Stromal cell of bone marrow (primary cell): ENCODE data around the gene CADPS2.

Experiments
- DNase-seq: peaks from one replicate; pipeline ENCODE4 v3.0.0-alpha.2; 2012; ENCODE audit warnings: low read depth

The CADPS2 gene

DNA sequence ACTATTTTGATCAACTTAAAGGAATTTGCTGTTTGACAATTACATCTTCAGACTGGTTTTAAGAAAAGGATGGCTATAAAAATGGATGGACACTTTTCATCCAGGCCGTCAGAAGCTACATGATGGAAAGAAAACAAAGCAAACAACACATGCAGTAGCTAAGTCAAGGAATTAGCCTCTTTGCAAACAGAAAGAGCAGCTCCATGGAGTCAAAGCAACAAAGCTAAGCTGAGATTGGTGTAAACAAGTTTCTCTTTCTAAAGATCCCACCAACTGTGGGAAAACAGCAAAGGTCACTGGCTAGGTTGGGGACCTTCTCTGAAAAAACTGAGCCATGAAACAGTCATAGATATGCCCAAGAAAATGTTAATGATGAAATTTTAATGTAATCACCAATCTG lies 286.2 kb downstream of the CADPS2 start:
- DNase-seq: no peak

DNA sequence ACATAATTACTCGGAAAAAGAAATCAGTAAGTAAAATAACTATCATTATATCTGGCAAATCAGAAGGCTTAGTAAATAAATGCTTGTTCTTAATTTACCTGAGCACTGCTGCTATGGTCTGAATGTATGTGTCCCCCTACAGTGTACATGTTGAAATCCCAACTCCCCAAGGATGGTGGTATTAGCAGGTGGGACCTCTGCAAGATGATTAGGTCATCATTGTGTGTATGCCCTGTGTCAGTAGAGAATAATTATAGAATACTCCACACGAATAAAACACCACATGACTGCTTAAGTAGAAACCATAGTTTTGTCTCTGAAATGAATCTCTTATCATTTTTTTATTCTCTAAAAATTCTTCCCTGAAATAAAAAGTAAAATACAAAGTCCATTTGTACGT lies 289.0 kb downstream of the CADPS2 start:
- no peak for DNase-seq

DNA sequence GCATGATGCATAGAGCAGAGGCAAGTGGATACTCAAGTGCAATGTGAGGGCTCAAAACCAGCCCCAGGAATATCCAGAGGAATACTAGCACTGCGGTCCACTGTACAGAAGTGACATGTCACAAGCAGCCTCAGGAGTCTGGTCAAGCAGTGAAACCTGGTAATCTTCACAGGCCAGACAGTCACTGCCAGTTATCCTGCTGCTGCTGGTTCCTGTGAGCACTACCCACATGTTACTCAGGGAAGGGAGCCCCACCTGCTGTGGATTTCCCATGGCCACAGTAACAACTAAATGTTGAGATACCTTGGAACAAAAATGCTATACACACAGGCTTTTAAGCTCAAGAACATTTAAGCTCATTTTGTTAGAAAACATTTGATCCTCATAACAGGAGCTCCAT lies 290.4 kb downstream of the CADPS2 start:
- DNase-seq: no peak

DNA sequence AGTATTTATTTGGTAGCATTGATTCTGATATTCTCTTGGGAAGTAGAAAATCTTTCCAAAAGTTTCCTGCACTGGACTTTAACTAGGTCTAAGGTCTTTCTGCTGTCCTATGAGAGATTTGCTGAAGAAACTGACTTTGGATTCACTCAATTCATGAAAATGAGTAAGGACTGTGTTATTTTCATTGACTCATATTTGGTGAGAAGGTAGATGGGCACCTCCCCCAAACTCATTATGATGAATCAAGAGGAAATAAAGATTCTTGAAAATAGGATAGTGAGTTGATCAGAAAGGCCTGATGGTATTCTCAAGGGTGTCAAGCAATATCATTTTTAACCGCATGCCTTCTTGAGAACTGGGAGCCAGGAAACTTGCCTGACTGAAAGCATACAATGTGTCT lies 297.6 kb downstream of the CADPS2 start:
- peak; percentile 15 for DNase-seq

DNA sequence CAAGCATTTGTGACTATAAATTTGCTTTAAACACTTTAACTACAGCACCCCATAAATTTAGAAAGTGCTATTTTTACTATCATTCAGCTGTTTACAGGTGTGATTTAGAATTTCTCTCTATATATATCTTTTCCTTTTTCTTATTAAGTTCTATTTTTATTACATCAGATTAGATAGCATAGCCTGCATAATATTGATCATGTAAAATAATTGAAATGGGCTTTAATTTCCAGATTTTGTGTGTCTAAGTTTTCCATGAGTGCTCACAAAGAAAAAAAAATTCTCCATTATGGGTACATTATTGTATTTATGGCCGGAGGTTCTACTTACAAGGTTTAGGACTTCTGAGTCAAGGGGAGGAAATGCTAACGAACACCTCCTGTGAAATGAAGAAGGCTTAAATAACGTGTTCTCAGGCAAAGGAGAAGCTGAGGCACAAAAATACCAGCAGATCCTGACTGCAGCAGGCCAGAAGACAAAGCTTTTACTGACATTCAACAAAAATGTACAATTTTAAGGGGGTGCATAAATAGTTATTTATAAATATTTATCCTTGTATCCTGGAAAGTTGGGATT lies 301.5 kb downstream of the CADPS2 start:
- no peak for DNase-seq

DNA sequence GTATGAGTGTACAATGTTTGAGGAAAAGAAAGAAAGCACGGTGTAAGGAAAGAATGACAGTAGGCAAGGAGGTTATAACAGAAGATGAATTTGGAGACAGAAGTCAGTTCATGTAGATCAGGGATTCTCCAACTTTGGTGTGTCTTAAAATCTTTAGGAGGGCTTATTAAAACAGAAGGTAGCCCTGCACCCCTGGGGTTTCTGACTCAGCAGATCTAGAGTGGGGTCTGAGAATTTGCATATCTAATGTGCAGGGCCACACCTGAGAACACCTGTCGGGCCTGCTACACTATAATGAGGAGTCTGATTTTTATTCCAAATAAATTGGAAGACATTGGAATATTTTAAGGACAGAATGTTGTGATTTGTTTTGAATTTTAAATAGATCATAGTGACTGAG lies 307.9 kb downstream of the CADPS2 start:
- no peak for DNase-seq

DNA sequence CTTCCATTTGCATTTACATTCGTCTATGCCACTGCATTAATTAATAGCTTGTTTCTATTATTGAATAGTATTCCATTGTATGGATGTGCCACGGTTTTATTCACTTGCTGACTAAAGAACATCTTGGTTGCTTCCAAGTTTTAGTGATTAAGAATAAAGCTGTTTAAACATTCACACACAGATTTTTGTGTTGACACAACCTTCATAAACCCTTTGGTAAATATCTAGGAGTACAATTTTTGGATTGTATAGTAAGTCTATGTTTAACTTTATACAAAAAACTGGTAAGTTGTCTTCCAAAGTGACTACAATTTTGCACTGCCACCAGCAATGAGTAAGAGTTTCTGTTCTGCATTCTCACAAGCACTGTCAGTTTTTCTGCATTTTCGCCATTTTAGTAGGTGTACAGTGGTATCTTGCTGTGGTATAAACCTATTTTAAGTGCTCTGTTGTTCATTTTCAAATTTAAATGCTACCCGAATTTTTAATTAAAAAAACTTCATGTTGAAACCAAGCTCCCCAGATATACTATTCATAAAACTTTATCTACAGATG lies 308.7 kb downstream of the CADPS2 start:
- DNase-seq: no peak

DNA sequence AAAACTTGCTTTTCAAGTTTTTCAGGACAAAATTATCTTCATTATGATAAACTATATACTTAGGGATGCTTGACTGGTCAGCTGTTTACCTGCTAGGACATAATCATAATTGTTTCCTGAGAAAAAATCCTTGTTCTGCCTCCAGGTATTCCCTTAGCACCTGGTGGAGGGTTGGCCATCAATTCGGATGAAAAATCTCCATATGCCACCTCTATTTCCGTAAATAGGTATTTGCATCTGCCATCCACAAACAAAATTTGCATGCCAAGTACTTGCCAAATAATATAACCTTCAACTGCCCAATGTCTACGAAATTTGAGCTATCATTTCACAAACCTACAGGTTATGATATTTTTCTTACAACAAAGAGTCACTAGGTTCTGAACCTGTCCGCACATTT lies 313.6 kb downstream of the CADPS2 start:
- no peak for DNase-seq

DNA sequence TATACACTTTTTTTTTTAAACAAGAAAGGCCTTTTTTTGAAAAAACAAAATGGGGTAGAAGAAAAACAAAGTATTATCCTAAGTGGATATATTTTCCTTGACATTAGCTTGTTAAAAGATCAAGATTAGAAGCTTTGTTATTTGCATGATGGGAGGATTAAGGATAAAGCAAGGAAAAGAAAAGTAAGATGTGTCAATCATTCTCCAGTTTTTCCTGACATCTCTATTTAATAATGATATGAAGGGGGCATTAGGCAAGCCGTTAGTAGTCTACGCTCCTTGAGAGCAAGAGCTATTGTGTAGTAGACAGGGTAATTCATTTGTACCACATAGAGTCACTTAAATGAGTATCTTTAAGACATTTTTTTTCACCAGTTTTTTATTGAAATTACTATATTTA lies 324.9 kb downstream of the CADPS2 start:
- no peak for DNase-seq

DNA sequence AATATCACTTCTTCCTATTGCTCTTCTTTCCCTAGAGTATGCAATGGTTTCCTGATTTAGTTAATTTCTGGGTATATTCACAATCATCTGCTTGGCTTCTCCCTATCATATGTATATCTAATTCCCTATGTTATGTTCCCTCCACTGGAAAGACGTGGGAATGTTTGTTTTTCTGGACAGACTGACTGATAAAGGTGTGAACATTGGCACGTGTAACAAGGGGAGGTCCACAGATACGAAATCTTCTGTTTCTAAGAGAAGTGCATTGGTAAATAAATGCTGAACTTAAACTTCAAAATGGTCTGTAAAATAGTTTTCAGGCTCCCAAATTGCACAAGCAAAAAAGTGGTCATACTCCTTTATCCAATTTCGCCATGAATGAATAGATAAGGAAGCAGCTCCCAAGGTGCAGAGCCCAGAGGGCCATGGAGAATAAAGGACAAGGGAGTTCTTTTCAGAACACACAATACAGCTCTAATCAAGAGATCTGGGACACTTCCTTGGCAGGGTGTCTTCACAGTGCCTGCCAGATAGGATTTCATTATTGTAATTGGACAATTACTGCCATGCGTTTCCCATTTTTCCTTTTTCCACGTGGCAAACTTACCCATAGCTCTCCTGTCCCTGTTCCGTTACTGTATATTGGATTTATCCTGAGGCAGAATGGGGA lies 329.3 kb downstream of the CADPS2 start:
- DNase-seq: no peak

DNA sequence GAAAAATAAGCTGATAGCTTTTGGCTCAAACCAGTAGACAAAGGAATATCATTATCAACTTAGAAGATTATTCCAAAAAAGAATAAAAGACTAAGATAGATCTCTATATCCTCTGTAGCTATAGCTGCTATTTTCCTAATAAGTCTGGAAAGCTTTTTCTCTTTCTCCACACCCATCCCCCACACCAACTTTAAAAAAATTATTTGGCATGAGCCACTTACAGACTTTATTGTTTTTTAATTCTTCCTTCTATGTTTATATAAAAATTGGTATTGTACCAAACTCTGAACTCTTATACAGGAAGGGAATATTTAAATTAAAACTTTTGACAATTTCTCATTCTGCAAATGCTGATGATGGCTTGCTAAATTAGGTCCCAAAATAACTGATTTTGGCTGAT lies 330.0 kb downstream of the CADPS2 start:
- no peak for DNase-seq

DNA sequence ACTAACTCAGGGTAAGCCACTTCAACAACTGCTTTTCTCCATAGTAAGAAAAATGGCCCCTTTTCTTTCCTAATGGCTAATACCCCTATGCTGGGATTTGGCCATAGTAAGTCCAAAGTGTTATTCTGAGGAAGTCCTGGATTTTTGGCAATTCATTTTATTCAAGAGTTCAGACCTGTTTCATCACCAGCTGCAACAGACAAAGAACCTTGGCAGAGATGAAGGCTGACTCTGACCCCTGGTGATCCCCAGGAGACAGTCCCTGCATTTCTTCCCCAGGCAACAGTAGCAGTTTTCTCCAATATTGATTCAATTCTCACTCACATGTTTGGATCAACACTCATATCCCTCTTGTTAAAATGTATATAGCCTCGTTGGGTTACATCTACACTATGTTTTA lies 332.5 kb downstream of the CADPS2 start:
- no peak for DNase-seq

DNA sequence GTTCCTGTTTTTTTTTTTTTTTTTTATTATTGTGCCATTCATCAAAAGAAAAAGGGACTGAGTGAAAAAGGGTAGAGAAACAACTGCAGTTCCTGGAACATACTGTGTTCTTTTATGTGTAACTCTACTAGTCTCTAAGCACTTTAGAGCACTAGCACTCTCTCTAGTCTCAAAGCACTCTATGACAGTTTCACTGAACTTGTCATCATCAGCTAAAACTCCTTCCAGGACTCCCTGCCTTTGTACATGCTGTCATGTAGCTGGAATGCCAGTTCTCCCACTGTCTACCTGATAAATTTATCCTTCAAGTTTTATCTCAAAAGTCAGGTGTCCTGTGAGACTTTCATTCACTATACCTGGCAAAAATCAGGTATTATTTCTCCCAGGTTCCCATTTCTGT lies 333.5 kb downstream of the CADPS2 start:
- DNase-seq: no peak

DNA sequence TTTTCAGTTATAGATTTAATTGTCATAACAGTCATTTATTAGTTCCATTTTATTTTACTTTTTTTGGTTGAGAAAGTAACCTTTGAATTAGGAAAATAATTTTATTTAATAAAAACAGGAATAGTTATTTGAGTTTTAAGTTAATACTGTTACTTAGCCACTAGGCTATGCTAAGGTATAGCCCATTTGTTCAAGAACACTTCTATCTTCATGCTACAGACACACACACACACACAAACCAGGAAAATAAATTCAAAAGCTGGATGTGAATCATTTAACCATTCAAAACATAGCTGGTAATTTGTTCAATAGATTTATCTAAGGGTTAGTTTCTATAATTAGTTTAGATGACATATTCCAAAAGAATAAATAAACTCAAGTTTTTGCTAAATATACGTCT lies 335.7 kb downstream of the CADPS2 start:
- DNase-seq: no peak

DNA sequence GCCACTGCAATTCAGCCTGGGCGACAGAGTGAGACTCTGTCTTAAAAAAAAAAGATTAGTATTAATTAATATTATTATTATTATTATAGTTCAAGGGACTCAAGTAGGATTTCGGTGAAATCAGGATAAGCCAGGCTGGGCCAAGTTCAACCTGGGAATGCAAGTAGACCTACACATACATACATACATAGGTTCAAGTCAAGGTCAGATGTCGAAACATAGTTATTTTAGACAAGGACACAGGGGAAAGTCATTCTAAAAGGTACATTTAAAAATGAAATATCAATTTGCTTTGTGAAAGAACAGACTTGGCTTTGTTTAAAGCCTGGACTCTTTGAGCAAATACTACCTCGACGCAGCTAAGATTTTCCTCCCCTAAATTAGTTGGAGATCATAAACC lies 336.7 kb downstream of the CADPS2 start:
- no peak for DNase-seq

DNA sequence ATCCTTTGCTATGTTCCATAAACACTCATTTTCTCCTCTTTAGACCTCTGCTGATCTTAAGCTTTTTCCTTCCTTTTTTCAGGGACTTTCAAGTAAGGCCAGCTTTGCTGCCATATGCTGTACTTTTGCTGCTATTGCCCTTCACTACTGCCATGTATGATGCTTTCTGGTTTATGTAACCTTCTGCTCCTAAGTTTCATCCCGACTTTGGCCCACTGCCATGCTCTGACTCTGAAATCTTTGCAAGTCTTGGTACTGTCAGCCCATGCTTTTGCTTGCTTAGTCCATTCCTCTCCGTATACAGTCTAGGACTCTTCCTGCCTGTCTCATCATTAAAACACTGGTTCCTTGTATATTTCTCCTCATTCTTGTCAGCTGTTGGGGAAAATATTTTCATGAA lies 339.8 kb downstream of the CADPS2 start:
- DNase-seq: no peak

DNA sequence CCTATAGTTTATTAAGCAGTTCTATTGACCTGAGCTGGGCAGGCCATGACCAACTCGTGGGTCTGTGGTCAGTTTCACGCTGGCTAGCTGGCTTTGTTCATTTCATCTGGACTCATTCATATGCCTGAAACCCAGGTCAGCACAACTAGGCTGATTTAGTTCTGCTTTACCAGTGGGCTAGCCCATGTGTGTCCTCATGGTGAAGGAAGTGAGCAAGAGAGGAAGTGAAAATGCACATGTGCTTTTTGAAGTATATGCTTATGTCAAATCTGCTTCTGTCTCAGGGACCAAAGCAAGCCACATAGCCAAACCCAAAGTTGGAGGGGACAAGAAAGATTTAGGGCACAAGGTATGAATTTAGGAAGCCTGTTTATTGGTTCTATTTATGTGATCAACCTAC lies 341.8 kb downstream of the CADPS2 start:
- DNase-seq: no peak

DNA sequence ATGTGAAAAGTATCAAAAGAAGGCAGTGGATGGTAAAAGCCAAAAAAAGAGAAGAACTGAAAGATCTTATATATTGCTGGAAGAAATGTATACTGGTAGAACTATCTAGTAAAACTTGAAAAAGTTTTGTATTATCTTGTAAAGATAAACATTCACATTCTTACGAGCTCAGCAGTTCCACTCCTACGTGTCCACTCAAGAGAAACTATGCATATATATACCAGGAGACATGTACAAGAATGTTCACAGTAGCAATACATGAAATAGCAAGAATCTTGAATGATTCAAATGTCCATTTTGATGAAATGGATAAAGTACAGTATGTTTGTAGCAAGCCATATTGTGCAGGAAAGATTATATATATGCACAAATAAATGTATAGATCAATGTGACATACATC lies 342.4 kb downstream of the CADPS2 start:
- no peak for DNase-seq

DNA sequence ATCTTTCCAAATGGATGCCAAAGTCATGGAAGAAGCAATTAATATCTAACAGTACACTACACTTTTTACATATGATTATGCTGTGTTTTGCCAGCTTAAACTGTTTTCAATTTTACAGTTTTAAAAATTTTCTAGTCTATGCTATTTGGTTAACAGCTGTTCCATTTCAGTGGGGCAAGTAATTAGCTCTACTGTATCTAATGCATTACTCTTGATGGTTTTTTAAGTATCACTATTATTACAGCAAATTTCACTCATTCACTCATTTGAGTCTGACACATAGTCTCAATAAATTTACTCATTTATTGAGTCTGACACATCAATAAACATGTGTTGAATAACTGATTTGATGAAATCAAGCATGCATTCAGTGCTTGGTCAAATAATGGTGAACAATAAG lies 343.1 kb downstream of the CADPS2 start:
- no peak for DNase-seq

DNA sequence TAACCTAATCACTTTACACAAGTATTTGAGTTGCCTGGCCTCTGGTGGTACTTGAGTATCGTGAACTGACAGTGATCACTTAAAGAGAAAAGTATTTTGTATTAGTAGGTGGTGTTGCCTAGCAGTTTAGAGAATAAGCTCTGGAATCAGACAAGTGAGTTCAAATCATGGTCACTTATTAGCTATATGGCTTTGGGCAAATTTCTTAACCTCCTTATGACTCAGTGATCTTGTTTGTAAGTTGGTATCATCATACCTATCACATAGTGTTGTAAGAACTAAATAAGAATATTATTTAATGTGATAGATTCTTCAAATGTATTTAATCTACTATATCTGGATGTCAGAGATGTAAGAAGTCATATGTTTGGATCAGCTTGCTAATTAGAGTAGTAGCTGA lies 351.2 kb downstream of the CADPS2 start:
- DNase-seq: no peak

DNA sequence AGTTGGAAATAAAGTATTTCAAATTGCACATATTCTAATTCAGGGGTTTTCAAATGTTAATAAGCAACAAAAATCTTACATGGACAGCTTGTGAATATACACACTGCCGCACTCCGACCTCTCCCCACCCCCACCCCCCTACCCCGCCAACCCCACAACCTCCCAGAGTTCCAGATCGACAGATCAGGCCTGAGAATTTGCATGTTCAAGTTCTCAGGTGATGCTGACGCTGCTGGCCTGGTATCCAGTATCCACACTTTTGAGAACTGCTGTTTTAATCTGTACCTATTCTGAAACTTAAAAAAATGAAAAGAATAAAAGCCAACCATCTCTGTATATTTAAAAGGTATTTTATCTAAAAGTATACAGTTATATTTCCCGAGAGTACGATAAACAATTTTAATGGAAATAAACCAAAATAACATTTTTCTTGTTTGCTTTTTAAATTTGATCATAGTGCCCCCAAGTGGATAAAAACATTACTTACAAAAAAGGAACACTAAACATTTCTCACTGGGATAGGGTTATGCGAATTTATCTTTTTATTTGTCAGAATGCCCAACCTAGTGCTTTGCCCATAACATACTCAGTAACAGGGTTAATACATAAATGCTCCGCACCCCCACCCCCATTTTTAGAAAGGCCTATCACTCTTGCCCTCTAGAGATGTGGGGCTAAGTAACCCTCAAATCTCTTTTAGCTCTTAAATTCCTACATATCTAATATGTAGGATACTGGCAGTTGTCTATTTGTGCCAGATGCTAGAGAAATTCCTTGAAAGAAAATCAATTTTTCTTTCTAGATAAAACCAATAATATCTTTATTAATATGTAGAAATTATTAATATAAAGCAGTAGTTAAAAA lies 353.6 kb downstream of the CADPS2 start:
- DNase-seq: no peak

DNA sequence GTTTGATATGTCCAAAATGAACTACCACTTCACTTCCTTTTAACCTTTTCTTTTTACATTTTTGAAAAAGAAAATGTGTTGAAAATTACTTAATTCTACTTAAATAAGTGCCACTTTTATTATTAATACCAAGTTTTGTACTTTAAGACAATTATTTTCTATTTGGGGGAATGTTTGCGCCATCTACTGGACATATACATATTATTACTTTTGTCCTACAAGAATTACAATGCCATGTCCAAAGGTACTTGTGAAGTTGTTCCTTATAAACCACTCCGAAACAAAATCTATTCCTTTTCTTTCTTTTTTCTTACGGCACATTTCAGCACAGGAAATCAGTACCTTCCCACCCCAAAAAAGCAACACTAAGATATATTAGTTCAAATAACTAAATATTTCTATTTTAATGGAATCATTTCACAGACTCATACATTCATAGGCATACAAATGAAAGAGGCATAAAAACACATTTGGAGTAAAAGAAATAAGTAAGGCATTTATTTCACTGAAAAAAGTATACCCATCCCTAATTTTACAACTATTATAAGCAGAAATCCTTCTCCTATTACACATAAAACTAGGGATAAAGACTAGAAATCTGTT lies 357.3 kb downstream of the CADPS2 start:
- DNase-seq: no peak

DNA sequence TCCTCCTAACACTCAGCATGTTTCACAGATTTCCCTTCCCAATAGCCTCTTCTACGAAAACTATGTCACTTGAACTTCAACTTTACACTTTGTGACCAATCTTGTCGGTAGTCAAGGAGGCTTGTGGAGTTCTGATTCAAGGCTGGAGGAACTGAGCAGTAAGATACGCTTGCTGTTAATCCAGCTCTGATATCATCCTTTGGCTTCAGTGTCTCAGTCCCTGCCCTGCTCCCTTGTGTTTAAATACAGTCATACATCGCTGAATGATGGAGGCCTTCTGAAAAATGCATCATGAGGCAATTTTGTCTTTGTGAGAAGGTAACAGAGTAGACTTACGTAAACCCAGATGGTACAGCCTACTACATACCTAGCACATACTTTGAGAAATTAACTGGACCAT lies 360.9 kb downstream of the CADPS2 start:
- no peak for DNase-seq
